ENCODE results near the gene GALNT14. TPM values are rescaled to one million over a fixed set of nuclear protein-coding genes. Genes with fewer than 3 reads are reported as not detected.

The GALNT14 gene
- total RNA-seq, 1 experiment from 2014 or later: 68.4 TPM

DNA sequence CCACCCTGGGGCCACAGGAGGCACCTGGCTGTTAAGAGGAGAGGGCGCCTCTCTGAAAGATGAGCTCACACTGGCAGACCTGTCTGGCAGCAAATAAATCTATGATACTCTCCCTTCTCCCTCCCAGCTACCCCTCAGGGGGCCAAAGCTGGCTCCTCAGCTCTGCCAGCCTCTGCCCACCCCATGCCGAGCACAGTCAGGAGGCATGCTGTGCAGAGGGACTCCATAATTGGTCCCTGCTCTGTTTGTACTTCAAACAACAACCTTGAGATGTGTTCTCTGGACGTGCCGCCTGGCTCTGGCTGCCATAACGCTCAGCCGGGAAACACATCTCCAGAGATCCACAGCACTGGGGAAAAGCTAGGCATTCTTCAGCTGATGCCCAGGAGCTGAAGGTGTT, 126.7 kb downstream of the GALNT14 start:
- no peak for DNase-seq (ENCODE audit: low spot score)

DNA sequence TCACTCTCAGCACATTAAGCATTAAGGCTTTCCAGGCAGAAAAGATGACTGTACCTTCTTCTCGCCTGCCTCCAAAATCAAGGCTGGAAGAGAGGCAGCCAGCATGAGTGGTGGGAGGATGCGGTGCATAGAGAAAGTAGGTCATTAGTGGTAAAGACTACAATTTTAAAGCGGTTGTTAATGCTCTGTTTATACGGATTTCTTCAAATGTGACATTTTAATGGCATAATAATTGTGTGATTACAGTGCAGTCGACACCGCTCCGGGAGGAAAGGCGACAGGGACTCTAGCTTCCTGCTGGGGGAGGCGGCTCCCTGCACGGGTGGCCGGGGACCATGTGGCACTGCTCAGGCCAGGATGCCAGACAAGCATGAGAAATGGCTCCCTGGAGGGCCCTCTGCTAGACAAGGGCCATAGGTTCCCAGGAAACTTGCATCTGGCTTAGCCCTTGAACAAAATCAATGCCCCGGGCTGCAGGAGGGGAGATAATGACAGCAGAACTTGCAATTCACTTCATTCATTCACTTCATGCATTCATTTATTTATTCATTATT, 129.6 kb downstream of the GALNT14 start:
- DNase-seq (ENCODE audit: low spot score): no peak

DNA sequence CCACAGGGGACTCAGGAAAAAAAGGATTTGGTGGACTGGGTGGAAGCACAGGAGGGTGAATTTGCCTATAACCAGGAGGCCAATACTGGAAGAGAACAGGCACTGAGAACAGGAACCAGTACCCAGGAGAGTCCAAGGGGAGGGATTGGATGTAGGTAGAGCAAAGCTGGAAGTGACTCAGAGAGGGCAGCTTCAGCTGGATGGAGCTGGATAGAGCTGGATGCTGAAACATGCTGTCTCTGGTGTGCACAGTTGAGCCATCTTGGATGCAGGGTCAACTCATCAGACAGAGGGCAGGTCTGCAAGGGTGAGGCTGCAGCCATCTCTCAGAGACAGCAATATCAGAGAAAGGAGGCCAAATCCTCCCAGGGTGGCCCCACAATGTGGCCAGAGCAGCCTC, 134.0 kb downstream of the GALNT14 start:
- no peak for DNase-seq (ENCODE audit: low spot score)

DNA sequence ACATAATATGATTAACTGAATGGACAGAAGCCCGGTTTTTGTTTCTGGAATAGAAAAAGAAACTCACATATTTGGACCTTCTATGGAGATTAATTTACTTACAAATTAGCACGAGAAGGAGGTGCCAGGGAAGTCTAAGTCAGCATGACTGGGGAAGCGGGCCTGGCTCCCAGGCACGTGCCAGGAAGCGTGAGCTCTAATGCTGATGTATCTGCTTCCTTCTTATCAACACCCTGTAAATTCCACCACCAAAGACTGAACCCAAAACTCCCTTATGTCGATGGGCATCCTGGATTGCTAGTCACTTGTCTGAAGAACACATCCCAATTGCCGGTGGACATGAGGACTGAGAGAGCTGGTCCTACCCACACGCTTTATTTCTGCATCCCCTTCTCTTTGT, 134.5 kb downstream of the GALNT14 start:
- no peak for DNase-seq (ENCODE audit: low spot score)

DNA sequence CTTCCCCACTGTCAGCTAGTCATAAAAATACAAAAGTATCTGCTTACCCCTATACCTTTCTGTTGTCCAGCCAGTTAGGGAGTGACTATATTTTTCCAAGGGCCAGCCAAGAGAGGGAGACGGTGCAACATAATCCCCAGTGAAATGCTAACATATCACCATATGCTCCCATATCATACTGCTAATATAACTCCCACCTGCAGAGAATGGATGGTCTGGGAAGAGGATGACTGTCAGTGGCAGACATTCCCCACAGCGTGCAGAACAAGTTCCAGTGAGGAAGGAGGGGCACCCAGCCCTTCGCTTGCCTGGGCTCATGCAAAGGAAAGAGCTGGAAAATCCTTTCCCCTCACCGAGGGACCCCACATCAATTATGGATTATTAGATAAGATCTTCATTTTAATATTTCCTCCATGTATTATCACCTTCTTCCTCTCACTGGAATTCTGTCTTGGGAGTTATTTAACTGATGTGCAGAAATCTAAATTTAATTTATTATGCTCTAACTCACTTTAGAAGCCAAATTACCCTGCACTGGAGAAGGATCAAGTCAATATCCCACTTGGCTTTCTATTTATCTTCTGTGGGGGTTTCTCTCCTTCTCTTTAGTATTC, 135.6 kb downstream of the GALNT14 start:
- peak; percentile 11 for DNase-seq (ENCODE audit: low spot score)

- DNase-seq (ENCODE audit: low spot score): no peak
Measured at GRCh38 chr2:31000970-31001369, 137.3 kb downstream of the GALNT14 start.

DNA sequence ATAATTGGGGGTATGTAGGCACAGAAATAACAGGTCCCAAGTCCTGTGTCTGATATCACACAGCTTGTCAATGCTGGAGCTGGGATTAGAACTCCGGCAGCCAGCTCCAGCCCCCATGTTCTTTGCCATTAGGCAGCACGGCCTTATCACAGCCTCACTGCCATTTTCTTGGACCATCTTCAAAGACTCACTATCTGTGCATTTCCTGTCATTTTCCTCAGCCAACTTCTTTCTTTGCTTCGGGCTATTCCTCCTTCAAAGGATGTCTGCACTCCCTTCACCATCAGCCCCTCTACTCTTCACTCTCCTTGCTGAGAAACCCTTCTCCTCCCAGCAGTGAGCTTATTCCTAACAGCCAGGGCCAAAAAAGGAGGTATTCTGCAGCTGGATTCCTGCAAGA, 139.6 kb downstream of the GALNT14 start:
- no peak for DNase-seq (ENCODE audit: low spot score)

DNA sequence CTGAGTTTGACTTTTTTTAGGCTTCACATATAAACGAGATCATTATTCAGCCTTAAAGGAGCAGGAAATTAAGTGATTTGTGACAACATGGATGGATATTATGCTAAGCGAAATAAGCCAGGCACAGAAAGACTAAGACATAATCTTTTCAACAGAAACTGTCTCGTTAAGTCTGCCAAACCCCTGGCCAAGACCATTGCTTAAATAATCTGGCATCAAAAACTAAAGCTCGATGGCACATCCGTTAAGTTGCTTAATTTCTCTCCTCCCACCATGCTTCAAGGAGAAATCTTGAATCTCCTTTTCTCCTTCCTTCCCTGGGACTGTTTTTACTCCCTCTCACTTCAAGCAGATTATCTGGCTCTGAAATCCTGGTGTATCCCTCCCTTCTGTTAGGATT, 140.3 kb downstream of the GALNT14 start:
- DNase-seq (ENCODE audit: low spot score): no peak

DNA sequence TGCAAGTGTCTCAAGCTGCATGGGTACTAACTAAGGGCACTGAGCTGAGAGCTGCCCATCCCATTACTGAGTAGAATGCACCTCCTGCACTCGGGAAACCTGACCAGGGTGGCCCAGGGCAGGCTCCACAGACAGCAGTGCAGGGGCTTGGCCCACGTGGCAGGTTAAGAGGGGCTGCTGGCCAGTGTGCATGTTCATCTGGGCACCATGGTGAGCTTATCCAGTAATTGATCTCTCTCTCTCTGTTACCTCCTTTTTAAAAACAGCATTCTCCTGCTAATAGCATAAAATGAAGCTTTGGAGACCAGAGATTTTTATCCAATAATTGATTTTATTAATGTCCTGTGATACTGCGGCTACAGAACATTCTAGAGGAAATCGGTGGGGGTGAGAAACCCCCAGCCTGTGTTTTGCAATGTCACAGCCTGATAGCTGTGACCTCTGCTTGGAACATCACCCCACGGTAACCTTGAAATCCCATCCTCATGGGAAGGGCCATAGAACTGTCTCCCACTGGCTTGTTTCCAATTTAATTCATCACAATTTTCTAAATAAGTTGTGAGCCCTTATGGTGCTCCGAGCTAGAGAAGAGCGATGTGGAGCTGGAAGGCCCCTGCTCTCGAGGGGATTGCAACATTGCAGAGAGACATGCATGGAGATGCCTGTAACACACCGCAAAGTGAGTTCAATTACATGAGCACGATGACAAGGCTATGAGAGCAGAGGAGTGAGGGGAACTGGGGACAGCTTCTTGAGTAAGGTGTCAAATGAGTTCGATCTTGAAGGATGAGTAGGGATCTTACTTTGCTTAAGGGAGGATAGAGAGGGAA, 143.8 kb downstream of the GALNT14 start:
- no peak for DNase-seq (ENCODE audit: low spot score)

DNA sequence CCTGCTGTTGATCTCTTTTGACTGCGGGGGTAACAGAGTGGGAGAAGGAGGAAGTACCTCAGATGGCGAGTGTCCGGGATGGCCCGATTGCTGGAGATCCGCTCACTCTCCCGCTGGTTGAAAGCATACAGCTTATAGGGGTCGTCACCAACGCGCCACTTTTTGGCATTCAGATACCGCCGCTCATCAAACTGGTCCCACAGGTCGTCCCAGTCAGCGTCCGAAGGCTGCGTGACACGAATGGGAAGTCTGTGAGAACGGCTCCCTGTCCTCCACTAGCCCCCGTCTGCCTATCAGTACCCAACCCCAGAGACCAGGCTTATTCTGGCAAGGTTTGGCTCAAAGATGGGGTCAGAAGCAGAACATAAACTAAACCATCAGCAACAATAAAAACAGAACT, 145.5 kb downstream of the GALNT14 start:
- no peak for DNase-seq (ENCODE audit: low spot score)

- no peak for DNase-seq (ENCODE audit: low spot score)
Measured at GRCh38 chr2:30990671-30991070, 147.6 kb downstream of the GALNT14 start.

DNA sequence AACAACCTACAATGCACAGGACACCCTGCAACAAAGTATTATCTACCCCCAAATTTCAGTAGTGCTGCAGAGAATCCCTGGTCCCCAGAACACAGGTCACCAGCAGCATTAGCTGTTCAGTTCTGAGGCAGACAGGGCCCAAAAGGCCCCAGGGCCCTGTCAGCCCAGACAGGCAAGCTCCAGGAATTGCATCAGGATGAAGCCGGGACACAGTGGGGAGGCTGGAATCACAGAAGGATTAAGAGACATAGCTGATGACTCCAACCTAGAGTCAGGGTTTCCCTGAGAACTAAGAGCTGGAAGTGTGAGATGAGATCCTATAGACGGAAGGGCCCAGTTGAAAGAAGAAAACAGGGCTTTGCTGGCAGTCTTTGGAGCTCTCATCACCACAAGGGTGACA, 148.1 kb downstream of the GALNT14 start:
- DNase-seq (ENCODE audit: low spot score): no peak

GRCh38 chr2:30989746-30990145, 148.5 kb downstream of the GALNT14 start:
- no peak for DNase-seq (ENCODE audit: low spot score)

- no peak for DNase-seq (ENCODE audit: low spot score)
Measured at GRCh38 chr2:30987566-30987965, 150.7 kb downstream of the GALNT14 start.

DNA sequence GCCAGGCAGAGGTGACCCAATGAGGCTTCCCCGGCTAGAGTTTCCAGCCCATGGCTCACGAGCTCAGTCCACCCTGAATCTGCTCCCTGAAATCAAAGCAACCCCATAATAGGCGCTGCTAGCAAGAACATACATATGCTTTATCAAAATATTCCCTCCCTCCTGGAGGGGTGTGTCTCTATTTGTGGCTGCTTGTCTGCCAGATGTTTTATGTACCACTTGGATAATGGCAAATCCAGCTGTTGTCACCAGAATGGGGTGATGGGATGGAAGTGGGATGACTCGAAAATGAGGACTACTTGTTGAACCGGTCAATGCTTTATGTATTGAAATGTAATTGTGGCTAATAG, 152.0 kb downstream of the GALNT14 start:
- no peak for DNase-seq (ENCODE audit: low spot score)

DNA sequence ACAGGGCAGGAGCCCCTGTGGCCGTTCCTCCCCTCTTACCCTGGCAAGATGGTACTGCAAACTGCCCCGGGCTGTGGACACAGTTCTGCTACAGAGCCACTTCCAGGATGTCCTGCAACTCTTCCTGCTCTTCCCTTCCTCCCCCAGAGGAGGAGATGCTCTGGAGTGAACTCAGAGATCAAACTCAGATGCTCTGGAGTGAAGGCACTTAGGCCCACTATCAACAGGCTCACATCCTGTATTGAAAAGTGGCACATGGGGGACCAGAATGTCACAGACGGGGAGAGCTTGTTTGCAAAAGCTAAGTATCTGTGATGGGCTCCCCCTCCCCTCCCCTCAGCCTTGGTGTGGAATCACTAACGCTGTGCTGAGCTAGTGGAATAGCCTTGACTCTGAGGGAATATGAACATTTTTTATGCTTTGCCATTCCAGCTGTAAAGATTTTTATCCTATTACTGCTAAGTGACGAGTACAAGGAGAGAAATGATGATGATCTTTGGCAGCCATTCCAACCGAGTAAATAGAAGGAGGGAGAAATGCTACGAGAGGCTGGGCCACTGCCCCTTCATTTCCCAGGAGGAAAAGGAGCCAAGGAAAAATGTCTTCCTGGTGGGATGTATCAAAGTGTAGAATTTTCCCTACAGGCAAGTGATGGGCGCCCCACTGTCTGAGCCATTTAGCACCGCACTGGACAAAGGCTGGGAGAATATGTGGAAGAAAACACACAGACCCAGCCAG, 152.6 kb downstream of the GALNT14 start:
- DNase-seq (ENCODE audit: low spot score): no peak

- no peak for DNase-seq (ENCODE audit: low spot score)
Measured at GRCh38 chr2:30984148-30984547, 154.1 kb downstream of the GALNT14 start.

GRCh38 chr2:30981510-30981909, 156.7 kb downstream of the GALNT14 start:
- DNase-seq (ENCODE audit: low spot score): no peak

- no peak for DNase-seq (ENCODE audit: low spot score)
Measured at GRCh38 chr2:30981096-30981495, 157.1 kb downstream of the GALNT14 start.

- DNase-seq (ENCODE audit: low spot score): peak; percentile 5
Measured at GRCh38 chr2:30979822-30980245, 158.4 kb downstream of the GALNT14 start.

DNA sequence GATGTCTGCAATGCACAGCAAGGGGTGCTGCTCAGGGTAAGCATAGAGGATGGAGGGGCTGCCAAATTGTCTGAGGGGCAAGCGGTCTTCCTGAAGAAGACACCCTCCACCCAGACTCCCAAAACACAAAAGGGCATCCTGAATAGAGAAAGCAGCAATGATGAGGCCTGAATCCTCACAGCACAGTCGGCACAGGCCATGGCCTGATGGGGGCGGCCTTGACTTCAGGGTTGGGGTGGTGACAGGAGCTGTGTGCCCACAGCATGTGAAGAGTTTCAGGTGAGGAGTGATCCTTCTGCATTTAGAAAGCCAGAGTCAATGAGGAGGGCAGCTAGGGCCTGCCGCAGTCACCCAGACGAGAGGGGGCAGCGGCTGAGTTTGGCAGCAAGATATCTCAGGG, 159.4 kb downstream of the GALNT14 start:
- peak; percentile 5 for DNase-seq (ENCODE audit: low spot score)

DNA sequence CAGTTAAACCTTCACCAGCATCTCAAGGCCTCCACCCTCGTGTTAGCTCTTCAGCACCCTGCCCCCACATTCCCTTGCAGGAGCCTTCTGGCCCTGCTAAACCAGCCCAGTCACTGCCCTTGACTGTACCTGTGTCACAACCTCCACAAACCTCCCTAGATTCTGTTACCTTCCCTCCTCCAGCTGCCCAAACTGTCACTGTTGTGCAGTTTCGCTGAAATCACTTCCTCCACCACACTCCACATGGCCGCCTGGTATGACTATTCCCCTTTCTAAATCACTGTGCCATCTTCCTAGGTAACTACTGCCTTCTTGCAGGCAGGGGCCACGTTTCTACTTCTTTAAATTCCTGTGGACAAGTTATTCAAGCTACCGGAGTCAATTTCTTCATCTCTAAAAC, 160.2 kb downstream of the GALNT14 start:
- no peak for DNase-seq (ENCODE audit: low spot score)
